C4-2B (cell line): ENCODE measurements around the gene ZDHHC24.
A peak's percentile ranks its signal among the peaks of the same experiment; 100 is the strongest.

Experiments
- H3K27ac ChIP-seq: fragments of 450-650 bp; 2 replicates; pipeline ENCODE4 v1.5.1; 2017
- ZFX ChIP-seq: fragments of 450-650 bp; IDR thresholded peaks from 2 replicates; pipeline ENCODE4 v1.6.1; 2017
- TF ChIP-seq, protein P1 (sequence below): fragments of 450-650 bp; conservative IDR thresholded peaks from 2 replicates; pipeline ENCODE4 v1.5.1; 2017; ENCODE audit warnings: mild to moderate bottlenecking

ZDHHC24 gene

GRCh38 chr11:66570079-66570849 is 24.4 kb upstream of the ZDHHC24 start:
- TF ChIP-seq ZFX, result no peak
- TF ChIP-seq, protein P1, sequence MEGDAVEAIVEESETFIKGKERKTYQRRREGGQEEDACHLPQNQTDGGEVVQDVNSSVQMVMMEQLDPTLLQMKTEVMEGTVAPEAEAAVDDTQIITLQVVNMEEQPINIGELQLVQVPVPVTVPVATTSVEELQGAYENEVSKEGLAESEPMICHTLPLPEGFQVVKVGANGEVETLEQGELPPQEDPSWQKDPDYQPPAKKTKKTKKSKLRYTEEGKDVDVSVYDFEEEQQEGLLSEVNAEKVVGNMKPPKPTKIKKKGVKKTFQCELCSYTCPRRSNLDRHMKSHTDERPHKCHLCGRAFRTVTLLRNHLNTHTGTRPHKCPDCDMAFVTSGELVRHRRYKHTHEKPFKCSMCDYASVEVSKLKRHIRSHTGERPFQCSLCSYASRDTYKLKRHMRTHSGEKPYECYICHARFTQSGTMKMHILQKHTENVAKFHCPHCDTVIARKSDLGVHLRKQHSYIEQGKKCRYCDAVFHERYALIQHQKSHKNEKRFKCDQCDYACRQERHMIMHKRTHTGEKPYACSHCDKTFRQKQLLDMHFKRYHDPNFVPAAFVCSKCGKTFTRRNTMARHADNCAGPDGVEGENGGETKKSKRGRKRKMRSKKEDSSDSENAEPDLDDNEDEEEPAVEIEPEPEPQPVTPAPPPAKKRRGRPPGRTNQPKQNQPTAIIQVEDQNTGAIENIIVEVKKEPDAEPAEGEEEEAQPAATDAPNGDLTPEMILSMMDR, result no peak
- H3K27ac ChIP-seq, result no peak overlapping the region

GRCh38 chr11:66569076-66569475 is 23.2 kb upstream of the ZDHHC24 start:
- TF ChIP-seq, protein P1, result no peak
- no peak for TF ChIP-seq ZFX
- peak overlapping the region; percentile 76 for H3K27ac ChIP-seq

GRCh38 chr11:66568124-66568916 is 22.5 kb upstream of the ZDHHC24 start, which contains the start of gene CTSF:
Gene CTSF (minus strand): TSS chr11:66568606. CDS start chr11:66568486, 120 bp downstream.
- TF ChIP-seq, protein P1, result no peak
- peak; percentile 90; the same call in 1 of the 2 replicates for TF ChIP-seq ZFX
- peak within 1 kb of the TSS; percentile 76 for H3K27ac ChIP-seq

- peak overlapping the region; percentile 76 for H3K27ac ChIP-seq
- TF ChIP-seq, protein P1, result no peak
- TF ChIP-seq ZFX, result no peak
Measured at GRCh38 chr11:66567787-66568123, 21.9 kb upstream of the ZDHHC24 start.

- H3K27ac ChIP-seq, result no peak overlapping the region
- TF ChIP-seq, protein P1, result no peak
- no peak for TF ChIP-seq ZFX
Measured at GRCh38 chr11:66566221-66566620, 20.4 kb upstream of the ZDHHC24 start.

DNA sequence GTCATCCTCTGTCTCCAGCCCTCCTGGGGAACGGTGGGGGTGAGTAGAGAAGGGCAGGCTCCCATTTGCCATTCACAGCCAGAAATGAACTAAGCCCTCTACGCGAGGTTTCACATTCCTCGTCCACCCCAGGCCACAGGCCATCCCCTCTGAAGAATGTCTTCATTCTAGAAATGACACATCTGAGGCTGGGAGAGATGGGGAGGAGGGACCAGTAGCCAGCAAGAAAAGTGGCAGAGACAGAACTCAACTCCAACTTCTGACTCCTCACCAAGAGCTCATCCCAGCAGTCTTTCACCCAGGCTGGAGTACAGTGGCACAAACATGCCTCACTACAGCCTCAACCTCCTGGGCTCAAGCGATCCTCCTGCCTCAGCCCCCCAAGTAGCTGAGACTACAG is 19.1 kb upstream of the ZDHHC24 start:
- H3K27ac ChIP-seq, result no peak overlapping the region
- TF ChIP-seq ZFX, result no peak
- TF ChIP-seq, protein P1, result no peak

GRCh38 chr11:66564538-66564937 is 18.7 kb upstream of the ZDHHC24 start:
- H3K27ac ChIP-seq, result no peak overlapping the region
- no peak for TF ChIP-seq ZFX
- TF ChIP-seq, protein P1, result no peak
